ENCODE results near the gene ARHGAP40.
"Not testable (repeated sequence)": the region's sequence is repeated elsewhere in the genome, so short reads cannot be mapped to it uniquely, and the experiment has no call there.

Gene ARHGAP40

DNA sequence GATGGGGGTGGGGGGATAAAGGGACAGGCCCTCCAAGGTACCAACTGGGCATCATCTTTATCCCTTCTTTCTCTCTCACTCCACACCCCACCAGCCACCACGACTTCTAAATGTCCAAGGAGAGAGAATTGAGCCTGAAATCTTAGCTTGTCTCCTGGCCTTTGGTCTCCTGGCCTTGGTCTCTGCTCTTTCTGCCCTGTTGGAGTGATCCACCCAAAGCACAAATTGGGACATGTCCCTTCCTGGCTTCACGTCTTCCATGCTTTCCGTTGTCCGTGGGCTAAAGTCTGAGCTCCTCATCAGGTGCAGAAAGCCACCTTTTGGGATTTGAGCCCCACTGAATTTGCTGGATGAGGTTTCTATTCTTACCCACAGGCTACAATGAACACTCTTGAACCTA is 12.3 kb upstream of the ARHGAP40 start:
- DNase-seq = no peak

GRCh38 chr20:38589967-38590675 is 11.5 kb upstream of the ARHGAP40 start:
- DNase-seq = no peak

DNA sequence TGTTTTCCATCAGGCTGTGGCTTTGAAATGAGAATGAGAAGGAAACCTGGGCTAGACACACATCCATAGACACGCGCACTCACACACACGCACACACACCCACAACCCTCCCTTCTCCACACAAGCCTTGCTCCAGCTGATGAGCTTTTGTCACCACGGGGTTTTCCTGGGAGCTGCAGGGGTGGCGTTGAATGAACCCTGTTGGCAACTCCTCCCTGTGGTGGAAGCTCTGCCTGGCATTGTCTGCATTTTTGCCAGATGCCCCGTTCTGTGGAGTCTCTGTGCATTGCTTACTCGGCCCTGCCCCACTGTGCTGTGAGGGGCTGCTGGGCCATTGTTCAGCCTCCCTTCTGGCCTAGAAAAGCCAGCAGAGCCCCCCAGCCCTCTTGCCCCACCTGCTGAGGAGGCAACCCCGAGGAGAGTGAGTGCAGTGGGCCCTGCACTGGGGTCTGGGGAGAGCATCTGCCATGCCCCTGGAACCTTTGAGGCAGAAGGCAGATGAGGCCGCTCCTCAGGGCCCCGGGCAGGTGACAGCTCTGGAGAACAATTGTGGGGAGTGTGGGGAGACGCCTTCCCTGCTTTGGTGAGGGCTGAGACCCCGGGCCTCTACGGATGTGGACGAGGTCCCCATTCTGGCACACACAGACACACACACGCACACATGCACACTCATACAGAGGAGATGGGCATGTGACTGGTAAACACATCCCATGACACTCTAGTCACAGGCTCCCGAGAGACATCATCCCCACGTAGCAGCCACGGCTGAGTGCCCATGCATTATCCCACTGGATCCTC is 10.7 kb upstream of the ARHGAP40 start:
- DNase-seq = no peak

GRCh38 chr20:38591474-38592410 is 9.9 kb upstream of the ARHGAP40 start:
- no peak for DNase-seq

DNA sequence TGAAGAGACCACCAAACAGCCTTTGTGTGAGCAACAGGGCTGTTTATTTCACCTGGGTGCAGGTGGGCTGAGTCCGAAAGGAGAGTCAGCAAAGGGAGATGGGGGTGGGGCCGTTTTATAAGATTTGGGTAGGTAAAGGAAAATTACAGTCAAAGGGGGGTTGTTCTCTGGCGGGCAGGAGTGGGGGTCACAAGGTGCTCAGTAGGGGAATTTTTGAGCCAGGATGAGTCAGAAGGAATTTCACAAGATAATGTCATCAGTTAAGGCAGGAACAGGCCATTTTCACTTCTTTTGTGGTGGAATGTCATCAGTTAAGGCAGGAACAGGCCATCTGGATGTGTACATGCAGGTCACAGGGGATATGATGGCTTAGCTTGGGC is 9.2 kb upstream of the ARHGAP40 start:
- not testable (repeated sequence) for DNase-seq

GRCh38 chr20:38594281-38594680 is 7.3 kb upstream of the ARHGAP40 start:
- not testable (repeated sequence) for DNase-seq

GRCh38 chr20:38595886-38596285 is 5.7 kb upstream of the ARHGAP40 start:
- DNase-seq = not testable (repeated sequence)

GRCh38 chr20:38599410-38599882 is 2.2 kb upstream of the ARHGAP40 start:
- no peak for DNase-seq

DNA sequence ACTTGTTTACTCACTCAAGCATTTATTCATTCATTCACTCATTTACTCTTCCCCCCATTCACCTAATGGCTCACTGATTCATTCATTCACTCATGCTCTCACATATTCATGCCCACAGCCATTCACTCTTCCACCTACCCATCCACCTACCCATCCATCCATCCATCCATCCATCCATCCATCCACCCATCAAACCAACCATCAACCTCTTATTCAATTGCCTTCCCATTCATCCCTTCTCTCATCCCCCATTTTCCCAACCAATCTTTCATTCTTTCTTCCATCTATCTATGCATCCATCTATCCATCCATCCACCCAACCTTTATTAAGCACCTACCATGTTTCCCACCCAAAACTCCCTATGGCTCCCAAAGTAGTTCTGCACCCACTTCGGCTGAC is 1.6 kb upstream of the ARHGAP40 start:
- no peak for DNase-seq

DNA sequence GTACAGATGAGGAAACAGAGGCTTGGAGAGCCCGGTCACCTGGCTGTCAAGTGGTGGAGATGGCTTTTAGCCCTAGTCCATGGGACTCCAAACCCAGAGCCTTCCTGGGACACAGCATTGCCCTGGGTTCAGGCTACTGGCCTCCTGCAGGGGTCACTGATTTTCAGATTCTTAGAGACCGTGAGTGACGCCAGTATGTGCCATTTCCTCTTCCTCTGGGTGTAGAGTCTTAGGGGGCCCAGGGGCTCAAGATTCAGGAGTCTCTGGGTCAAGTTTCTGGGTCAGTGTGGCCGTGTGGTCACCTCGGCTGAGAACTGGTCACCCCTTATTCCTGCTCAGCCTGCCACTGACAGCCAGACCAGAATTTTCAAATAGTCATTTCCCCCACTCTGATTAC is 574 bp downstream of the ARHGAP40 start:
- DNase-seq = no peak

DNA sequence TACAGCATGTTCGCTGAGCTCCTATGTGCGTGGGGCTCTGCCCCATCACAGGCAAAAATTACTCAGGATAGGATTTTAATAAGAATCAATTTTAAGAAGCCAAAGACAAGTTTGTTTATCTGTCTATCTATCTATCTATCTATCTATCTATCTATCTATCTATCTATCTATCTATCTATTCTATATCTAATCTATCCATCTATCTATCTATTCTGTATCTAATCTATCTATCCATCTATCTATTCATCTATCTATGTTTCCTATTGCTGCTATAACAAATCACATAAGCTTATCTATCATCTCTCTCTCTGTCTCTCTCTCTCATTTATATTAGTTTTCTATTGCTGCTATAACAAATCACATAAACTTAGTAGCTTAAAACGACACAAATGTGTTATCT is 1.7 kb downstream of the ARHGAP40 start:
- DNase-seq = no peak

DNA sequence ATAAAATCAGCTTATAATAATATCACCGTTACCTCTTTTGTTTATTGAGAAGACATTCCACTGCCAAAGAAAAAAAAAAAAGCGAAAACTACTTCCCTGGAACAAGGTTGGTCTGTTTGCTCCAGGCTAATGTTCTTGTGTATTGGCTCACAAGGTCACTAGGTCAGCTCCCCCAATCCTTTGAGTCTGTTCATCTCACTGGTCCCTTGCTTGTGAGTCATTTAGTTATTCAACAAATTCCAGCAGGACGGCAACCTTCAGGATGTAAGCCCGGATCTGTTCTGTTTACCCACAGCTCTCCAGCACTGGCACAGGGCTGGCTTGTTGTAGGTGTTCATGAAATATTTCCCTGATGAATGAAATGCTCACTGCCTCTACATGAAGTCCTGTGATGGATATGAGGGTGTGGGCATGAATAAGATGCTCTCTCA is 3.3 kb downstream of the ARHGAP40 start:
- DNase-seq = no peak

DNA sequence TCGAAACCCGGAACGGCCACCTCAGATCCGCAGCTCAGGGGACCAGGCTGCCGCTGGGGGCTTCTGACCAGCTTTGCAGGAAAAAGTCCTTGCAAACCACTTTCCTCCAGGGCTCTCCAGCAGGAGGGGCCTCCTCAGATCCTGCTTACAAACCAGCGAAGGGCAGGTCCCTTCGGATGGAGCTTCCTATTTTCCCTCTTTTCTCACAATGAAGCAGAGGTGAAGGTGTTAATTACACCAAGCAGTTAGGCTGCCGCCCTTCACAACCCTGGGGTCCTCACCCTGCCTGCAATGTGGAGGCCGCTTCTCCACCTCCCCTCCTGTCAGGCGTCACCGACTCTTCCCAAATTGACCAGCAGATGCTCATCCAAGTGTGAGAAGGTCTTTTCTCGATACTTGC is 5.7 kb downstream of the ARHGAP40 start:
- no peak for DNase-seq

DNA sequence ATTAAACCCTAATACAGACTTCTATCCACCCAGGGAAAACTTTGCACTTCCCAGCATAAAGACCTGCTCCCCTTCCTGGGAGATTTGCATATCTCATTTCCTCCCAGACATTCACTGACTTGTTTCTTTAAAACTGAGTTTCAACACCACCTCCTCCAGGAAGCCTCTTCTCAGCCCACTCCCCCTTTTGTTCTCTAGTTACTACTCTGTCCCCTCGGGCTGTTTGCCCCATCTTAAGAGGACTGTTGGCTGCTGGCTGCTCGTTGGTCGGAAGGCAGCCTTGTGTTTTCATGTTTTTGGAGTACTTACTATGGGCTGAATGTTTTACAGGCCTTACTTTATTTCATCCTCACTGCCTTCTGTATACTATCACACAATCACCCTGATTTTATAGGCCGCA is 6.6 kb downstream of the ARHGAP40 start:
- no peak for DNase-seq

DNA sequence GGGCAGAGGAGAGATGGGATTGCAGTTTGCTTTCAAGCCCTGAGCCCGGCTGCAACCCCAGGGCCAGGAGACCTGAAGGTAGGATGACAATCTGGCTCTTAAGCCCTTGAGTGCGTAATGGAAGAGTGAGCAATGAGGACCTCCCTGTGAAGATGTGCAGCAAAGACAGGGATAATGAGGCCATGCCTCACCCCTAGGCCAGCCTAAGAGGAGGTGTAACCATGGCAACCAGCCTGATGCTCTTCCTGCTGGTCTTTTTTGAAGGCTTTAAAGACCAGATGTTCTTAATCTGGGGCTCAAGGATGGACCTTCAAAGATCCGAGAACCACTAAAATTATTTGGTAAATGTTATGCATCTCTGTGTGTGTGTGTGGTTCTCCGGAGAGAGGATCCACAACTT is 8.2 kb downstream of the ARHGAP40 start:
- DNase-seq = no peak

DNA sequence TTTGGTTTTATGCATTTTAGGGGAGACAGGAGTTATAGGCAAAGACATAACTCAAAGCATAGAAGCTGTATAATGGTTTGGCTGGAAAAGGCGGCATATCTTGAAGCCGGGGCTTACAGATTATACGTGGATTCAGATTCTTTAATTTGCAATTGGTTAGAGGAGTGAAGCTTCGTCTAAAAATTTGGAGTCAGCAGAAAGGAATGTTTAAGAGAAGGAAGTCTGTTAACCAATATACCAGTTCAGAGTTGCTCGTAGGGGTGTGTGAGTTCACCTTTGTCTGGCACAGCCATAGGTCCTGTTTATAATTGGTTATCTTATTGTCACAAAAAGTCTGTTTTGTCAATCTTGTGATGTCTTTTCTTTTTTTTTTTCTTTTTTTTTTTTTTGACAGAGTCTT is 8.9 kb downstream of the ARHGAP40 start:
- no peak for DNase-seq

DNA sequence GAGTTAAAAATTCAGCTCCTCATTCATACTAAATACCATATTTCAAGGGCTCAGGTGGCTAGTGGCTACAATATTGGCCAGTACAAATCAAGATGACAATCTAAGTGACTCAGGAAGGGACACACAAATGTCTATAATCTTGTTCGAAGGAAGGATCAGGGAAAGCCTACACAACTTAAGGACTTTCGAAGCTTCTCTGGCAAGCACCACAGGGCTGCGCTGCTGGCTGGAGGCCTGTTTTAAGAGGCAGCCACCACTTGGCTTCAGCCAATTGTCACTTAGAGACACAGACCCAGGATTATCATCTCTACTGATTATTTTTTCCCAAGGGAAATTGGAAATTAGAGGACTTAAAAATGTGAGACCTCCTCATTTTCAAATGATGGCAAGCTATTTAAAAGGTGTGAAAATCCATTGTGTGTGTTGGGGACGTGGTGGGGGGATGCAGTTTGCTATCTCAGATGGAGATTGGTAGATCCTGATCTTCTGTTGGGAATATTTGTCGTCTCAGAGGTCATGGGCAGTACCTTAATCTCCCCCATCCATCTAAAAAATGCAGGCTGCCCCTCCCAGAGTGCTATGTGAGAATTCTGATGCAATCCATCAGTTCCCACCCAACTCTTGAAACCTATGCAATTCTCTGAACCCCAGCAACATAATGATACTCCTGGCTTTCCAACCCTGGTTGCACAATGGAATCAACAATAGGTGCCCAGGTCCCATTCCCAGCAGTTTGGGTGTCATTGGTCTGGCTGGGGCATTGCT is 11.3 kb downstream of the ARHGAP40 start:
- no peak for DNase-seq

DNA sequence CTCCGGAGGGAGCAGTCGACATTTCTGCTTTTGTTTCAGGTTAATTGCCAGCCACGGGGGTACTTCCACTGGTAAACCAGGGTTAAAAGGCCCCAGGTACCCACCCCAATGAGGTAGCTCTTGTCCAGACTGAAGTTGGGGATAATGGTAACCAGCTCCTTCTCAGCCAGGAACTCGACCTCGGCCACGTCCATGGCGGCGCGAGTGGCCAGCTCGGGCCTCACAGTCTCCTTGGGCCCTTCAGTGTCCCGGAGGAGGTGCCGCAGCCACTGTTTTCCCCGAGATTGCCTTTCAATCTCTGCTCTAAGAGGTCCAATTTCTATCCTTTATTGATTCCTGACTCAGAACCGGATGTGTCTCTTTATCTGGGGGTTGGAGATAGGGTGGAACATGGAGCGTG is 13.7 kb downstream of the ARHGAP40 start:
- no peak for DNase-seq

DNA sequence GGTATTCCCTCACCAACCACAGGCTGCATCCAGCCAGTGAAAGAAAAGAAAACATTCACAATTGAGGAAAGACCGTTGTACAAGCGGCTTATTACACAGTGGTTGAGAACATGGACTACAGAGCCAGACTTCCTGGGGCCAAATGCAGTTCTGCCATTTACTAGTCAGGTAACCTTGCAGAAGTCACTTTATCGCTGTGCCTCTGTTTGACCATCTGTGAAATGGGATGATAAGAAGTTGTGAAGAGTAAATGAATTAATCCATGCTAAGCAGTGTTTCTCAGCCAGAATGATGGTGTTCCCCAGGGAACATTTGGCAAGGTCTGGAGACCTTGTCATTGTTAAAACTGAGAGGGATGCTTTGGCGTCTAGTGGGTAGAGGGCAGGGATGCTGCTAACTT is 14.8 kb downstream of the ARHGAP40 start:
- no peak for DNase-seq

DNA sequence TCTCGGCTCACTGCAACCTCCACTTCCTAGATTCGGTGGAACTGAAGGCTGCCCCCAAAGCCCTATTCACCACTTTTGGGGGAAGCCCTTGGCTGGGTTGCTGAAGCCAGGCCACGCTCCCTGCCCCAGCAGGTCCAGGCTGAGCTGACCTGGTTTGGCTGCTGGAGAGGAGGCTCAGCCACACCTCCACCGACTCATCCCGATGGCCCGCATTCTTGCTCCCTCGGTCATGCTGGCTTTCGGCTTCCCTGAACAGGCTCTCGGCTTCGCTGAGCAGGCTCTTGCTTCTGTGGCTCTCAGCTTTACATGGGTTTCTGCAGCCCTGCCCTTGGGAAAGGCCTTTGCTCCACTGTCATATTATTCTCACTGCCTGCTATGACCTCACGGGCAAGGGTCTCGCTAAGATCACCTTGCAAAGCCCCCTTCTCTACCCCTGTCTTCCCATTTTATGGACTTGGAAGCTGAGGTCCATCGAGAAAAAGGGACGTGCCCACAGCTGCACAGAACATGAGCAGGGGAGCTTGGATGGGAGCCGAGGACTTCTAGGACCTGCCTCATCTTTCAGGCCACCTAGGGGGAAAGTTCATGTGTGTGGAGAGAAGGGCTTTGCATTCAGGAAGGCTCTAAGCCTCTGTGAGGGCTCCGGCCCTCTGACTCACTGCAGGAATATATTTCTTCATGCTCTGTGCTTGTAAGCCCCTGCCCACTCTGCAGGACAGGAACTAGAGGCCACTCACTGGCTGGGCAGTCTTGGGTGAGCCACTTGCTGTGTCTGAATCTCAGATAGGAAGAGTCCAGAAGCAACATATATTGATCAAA is 15.6 kb downstream of the ARHGAP40 start:
- no peak for DNase-seq

GRCh38 chr20:38617830-38618196 is 16.2 kb downstream of the ARHGAP40 start:
- no peak for DNase-seq

- DNase-seq = no peak
Observed at GRCh38 chr20:38620441-38620840, 18.8 kb downstream of the ARHGAP40 start.

Measured in NCI-H748 treated with DMSO at 0.1 percent for 48 hours (cell line).